ENCODE measurements around the gene SPTLC3.

DNA sequence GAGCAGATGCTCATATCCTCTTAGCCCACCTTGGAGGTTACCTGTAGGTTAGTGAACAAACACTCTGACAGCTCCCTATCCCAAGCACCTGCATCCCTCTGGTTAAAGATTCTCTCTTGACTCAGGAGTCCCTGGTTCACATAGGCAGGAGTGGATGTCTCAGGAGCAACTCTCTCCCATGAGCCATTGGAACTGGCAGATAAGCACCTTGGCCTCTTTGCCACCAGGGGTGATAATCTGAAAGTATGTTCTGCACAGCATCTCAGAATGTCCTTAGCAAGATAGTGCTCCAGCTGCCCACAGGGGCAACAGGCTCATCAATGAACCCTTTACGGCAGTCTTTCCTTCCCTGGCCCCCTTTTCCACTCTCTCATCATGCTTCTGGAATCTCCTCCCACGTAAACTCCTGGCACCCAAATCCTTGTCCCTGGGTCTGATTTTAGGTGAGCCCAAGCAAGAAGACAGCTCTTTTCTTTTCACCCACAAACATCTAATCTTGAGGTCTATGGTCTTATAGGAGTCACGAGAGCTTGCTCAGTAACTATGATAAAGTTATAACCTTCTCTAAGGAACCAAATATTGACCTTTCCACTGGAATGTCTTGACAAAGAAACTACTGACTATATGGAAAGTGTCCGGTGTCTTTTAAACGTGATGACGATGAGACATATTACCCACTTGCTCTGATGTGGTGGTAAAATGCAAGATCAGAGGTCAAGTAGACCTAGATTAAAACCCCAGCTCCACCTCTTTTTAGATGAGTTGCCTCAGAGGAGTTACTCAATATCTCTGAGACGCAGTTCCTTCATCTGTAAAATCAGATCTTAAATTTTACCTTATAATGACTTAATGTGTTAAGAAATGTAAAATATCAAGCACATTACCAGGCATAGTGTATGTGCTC is 172.5 kb downstream of the SPTLC3 start:
- TF ChIP-seq, protein P1, sequence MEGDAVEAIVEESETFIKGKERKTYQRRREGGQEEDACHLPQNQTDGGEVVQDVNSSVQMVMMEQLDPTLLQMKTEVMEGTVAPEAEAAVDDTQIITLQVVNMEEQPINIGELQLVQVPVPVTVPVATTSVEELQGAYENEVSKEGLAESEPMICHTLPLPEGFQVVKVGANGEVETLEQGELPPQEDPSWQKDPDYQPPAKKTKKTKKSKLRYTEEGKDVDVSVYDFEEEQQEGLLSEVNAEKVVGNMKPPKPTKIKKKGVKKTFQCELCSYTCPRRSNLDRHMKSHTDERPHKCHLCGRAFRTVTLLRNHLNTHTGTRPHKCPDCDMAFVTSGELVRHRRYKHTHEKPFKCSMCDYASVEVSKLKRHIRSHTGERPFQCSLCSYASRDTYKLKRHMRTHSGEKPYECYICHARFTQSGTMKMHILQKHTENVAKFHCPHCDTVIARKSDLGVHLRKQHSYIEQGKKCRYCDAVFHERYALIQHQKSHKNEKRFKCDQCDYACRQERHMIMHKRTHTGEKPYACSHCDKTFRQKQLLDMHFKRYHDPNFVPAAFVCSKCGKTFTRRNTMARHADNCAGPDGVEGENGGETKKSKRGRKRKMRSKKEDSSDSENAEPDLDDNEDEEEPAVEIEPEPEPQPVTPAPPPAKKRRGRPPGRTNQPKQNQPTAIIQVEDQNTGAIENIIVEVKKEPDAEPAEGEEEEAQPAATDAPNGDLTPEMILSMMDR (IDR thresholded peaks at IDR 0.05; ENCODE audit: low read depth, low read length), result no peak
- no peak for TF ChIP-seq EZH2phosphoT487 (IDR thresholded peaks at IDR 0.05; ENCODE audit: low read depth)

Measured in OCI-LY3 (cell line).